Measurements from ENCODE around the gene ST7.

Gene ST7

GRCh38 chr7:117165656-117166055 is 212.4 kb downstream of the ST7 start:
- H3K27me3 ChIP-seq (ENCODE audit: control insufficient read depth, insufficient read depth, low read length) = no peaks in the 10 kb centered on the region
- no peaks in the 10 kb centered on the region for H3K9me3 ChIP-seq (ENCODE audit: control insufficient read depth, insufficient read depth, low read length)
- DNase-seq (ENCODE audit: low read depth, low spot score) = no peak
- H3K36me3 ChIP-seq (ENCODE audit: control insufficient read depth, insufficient read depth, low read length) = no peaks in the 10 kb centered on the region
- WGBS (ENCODE audit: insufficient coverage, insufficient read length) = no CpG with 5 or more reads among the region's 4 CpGs
- H3K27ac ChIP-seq (ENCODE audit: low read length) = no peak overlapping the region
- H3K4me1 ChIP-seq (ENCODE audit: control insufficient read depth, insufficient read depth, low read length) = no peaks in the 10 kb centered on the region
- H3K4me3 ChIP-seq (ENCODE audit: low read length) = no peak overlapping the region

- DNase-seq (ENCODE audit: low read depth, low spot score) = no peak
- H3K27ac ChIP-seq (ENCODE audit: low read length) = no peak overlapping the region
- H3K4me1 ChIP-seq (ENCODE audit: control insufficient read depth, insufficient read depth, low read length) = no peaks in the 10 kb centered on the region
- no peak overlapping the region for H3K4me3 ChIP-seq (ENCODE audit: low read length)
- no peaks in the 10 kb centered on the region for H3K27me3 ChIP-seq (ENCODE audit: control insufficient read depth, insufficient read depth, low read length)
- H3K36me3 ChIP-seq (ENCODE audit: control insufficient read depth, insufficient read depth, low read length) = no peaks in the 10 kb centered on the region
- H3K9me3 ChIP-seq (ENCODE audit: control insufficient read depth, insufficient read depth, low read length) = no peaks in the 10 kb centered on the region
- WGBS (ENCODE audit: insufficient coverage, insufficient read length) = 100% methylated on average over 1 of the region's 4 CpGs
Observed at GRCh38 chr7:117169907-117170306, 216.6 kb downstream of the ST7 start.

- Histone ChIP-seq H3K9me3 (ENCODE audit: control insufficient read depth, insufficient read depth, low read length) (no peaks in the 10 kb centered on the region), H3K4me3 (ENCODE audit: low read length) (no peak overlapping the region), H3K27ac (ENCODE audit: low read length) (no peak overlapping the region), H3K36me3 (ENCODE audit: control insufficient read depth, insufficient read depth, low read length) (no peaks in the 10 kb centered on the region), H3K27me3 (ENCODE audit: control insufficient read depth, insufficient read depth, low read length) (no peaks in the 10 kb centered on the region), H3K4me1 (ENCODE audit: control insufficient read depth, insufficient read depth, low read length) (no peaks in the 10 kb centered on the region)
- DNase-seq (ENCODE audit: low read depth, low spot score) = peak; percentile 18
- WGBS (ENCODE audit: insufficient coverage, insufficient read length) = no CpG with 5 or more reads among the region's 4 CpGs
Observed at GRCh38 chr7:117171106-117171505, 217.8 kb downstream of the ST7 start.

- H3K27ac ChIP-seq (ENCODE audit: low read length) = no peak overlapping the region
- no peak overlapping the region for H3K4me3 ChIP-seq (ENCODE audit: low read length)
- no peaks in the 10 kb centered on the region for H3K4me1 ChIP-seq (ENCODE audit: control insufficient read depth, insufficient read depth, low read length)
- H3K36me3 ChIP-seq (ENCODE audit: control insufficient read depth, insufficient read depth, low read length) = no peaks in the 10 kb centered on the region
- DNase-seq (ENCODE audit: low read depth, low spot score) = no peak
- no peaks in the 10 kb centered on the region for H3K9me3 ChIP-seq (ENCODE audit: control insufficient read depth, insufficient read depth, low read length)
- no peaks in the 10 kb centered on the region for H3K27me3 ChIP-seq (ENCODE audit: control insufficient read depth, insufficient read depth, low read length)
- WGBS (ENCODE audit: insufficient coverage, insufficient read length) = no CpG with 5 or more reads among the region's 2 CpGs
Observed at GRCh38 chr7:117172283-117172682, 219.0 kb downstream of the ST7 start.

GRCh38 chr7:117173035-117173770 is 219.9 kb downstream of the ST7 start:
- H3K9me3 ChIP-seq (ENCODE audit: control insufficient read depth, insufficient read depth, low read length) = no peaks in the 10 kb centered on the region
- H3K36me3 ChIP-seq (ENCODE audit: control insufficient read depth, insufficient read depth, low read length) = no peaks in the 10 kb centered on the region
- H3K4me3 ChIP-seq (ENCODE audit: low read length) = no peak overlapping the region
- WGBS (ENCODE audit: insufficient coverage, insufficient read length) = no CpG with 5 or more reads among the region's 6 CpGs
- no peaks in the 10 kb centered on the region for H3K27me3 ChIP-seq (ENCODE audit: control insufficient read depth, insufficient read depth, low read length)
- no peak overlapping the region for H3K27ac ChIP-seq (ENCODE audit: low read length)
- no peak for DNase-seq (ENCODE audit: low read depth, low spot score)
- no peaks in the 10 kb centered on the region for H3K4me1 ChIP-seq (ENCODE audit: control insufficient read depth, insufficient read depth, low read length)

- no peak overlapping the region for H3K4me3 ChIP-seq (ENCODE audit: low read length)
- WGBS (ENCODE audit: insufficient coverage, insufficient read length) = no CpG with 5 or more reads among the region's 2 CpGs
- no peaks in the 10 kb centered on the region for H3K4me1 ChIP-seq (ENCODE audit: control insufficient read depth, insufficient read depth, low read length)
- H3K27me3 ChIP-seq (ENCODE audit: control insufficient read depth, insufficient read depth, low read length) = no peaks in the 10 kb centered on the region
- no peaks in the 10 kb centered on the region for H3K36me3 ChIP-seq (ENCODE audit: control insufficient read depth, insufficient read depth, low read length)
- H3K9me3 ChIP-seq (ENCODE audit: control insufficient read depth, insufficient read depth, low read length) = no peaks in the 10 kb centered on the region
- no peak for DNase-seq (ENCODE audit: low read depth, low spot score)
- H3K27ac ChIP-seq (ENCODE audit: low read length) = no peak overlapping the region
Observed at GRCh38 chr7:117176206-117176605, 222.9 kb downstream of the ST7 start.

GRCh38 chr7:117178600-117178999 is 225.3 kb downstream of the ST7 start:
- H3K27ac ChIP-seq (ENCODE audit: low read length) = no peak overlapping the region
- no peaks in the 10 kb centered on the region for H3K36me3 ChIP-seq (ENCODE audit: control insufficient read depth, insufficient read depth, low read length)
- WGBS (ENCODE audit: insufficient coverage, insufficient read length) = no CpG with 5 or more reads among the region's 2 CpGs
- no peaks in the 10 kb centered on the region for H3K4me1 ChIP-seq (ENCODE audit: control insufficient read depth, insufficient read depth, low read length)
- H3K27me3 ChIP-seq (ENCODE audit: control insufficient read depth, insufficient read depth, low read length) = no peaks in the 10 kb centered on the region
- no peaks in the 10 kb centered on the region for H3K9me3 ChIP-seq (ENCODE audit: control insufficient read depth, insufficient read depth, low read length)
- DNase-seq (ENCODE audit: low read depth, low spot score) = no peak
- H3K4me3 ChIP-seq (ENCODE audit: low read length) = no peak overlapping the region

GRCh38 chr7:117179701-117180100 is 226.4 kb downstream of the ST7 start:
- Histone ChIP-seq H3K4me1 (ENCODE audit: control insufficient read depth, insufficient read depth, low read length) (no peaks in the 10 kb centered on the region), H3K27me3 (ENCODE audit: control insufficient read depth, insufficient read depth, low read length) (no peaks in the 10 kb centered on the region), H3K4me3 (ENCODE audit: low read length) (no peak overlapping the region), H3K9me3 (ENCODE audit: control insufficient read depth, insufficient read depth, low read length) (no peaks in the 10 kb centered on the region), H3K36me3 (ENCODE audit: control insufficient read depth, insufficient read depth, low read length) (no peaks in the 10 kb centered on the region), H3K27ac (ENCODE audit: low read length) (no peak overlapping the region)
- DNase-seq (ENCODE audit: low read depth, low spot score) = no peak
- WGBS (ENCODE audit: insufficient coverage, insufficient read length) = no CpG with 5 or more reads among the region's 2 CpGs

- no peaks in the 10 kb centered on the region for H3K36me3 ChIP-seq (ENCODE audit: control insufficient read depth, insufficient read depth, low read length)
- H3K9me3 ChIP-seq (ENCODE audit: control insufficient read depth, insufficient read depth, low read length) = no peaks in the 10 kb centered on the region
- H3K4me1 ChIP-seq (ENCODE audit: control insufficient read depth, insufficient read depth, low read length) = no peaks in the 10 kb centered on the region
- no peaks in the 10 kb centered on the region for H3K27me3 ChIP-seq (ENCODE audit: control insufficient read depth, insufficient read depth, low read length)
- no peak overlapping the region for H3K27ac ChIP-seq (ENCODE audit: low read length)
- no peak overlapping the region for H3K4me3 ChIP-seq (ENCODE audit: low read length)
- no CpG with 5 or more reads among the region's 2 CpGs for WGBS (ENCODE audit: insufficient coverage, insufficient read length)
- no peak for DNase-seq (ENCODE audit: low read depth, low spot score)
Observed at GRCh38 chr7:117183729-117184128, 230.4 kb downstream of the ST7 start.

- Histone ChIP-seq H3K4me1 (ENCODE audit: control insufficient read depth, insufficient read depth, low read length) (no peaks in the 10 kb centered on the region), H3K27me3 (ENCODE audit: control insufficient read depth, insufficient read depth, low read length) (no peaks in the 10 kb centered on the region), H3K9me3 (ENCODE audit: control insufficient read depth, insufficient read depth, low read length) (no peaks in the 10 kb centered on the region), H3K4me3 (ENCODE audit: low read length) (no peak overlapping the region), H3K36me3 (ENCODE audit: control insufficient read depth, insufficient read depth, low read length) (no peaks in the 10 kb centered on the region), H3K27ac (ENCODE audit: low read length) (no peak overlapping the region)
- WGBS (ENCODE audit: insufficient coverage, insufficient read length) = no CpG with 5 or more reads among the region's 2 CpGs
- DNase-seq (ENCODE audit: low read depth, low spot score) = no peak
Observed at GRCh38 chr7:117184367-117184766, 231.1 kb downstream of the ST7 start.

GRCh38 chr7:117185124-117185523 is 231.8 kb downstream of the ST7 start:
- no peaks in the 10 kb centered on the region for H3K36me3 ChIP-seq (ENCODE audit: control insufficient read depth, insufficient read depth, low read length)
- no CpG with 5 or more reads among the region's 3 CpGs for WGBS (ENCODE audit: insufficient coverage, insufficient read length)
- H3K4me3 ChIP-seq (ENCODE audit: low read length) = no peak overlapping the region
- H3K9me3 ChIP-seq (ENCODE audit: control insufficient read depth, insufficient read depth, low read length) = no peaks in the 10 kb centered on the region
- H3K27ac ChIP-seq (ENCODE audit: low read length) = no peak overlapping the region
- H3K4me1 ChIP-seq (ENCODE audit: control insufficient read depth, insufficient read depth, low read length) = no peaks in the 10 kb centered on the region
- no peaks in the 10 kb centered on the region for H3K27me3 ChIP-seq (ENCODE audit: control insufficient read depth, insufficient read depth, low read length)
- no peak for DNase-seq (ENCODE audit: low read depth, low spot score)

Data from iPS DF 6.9 (cell line).